HG03442 (cell line): ENCODE data around the gene SCGB1D2.

ENCODE experiments used
- ATAC-seq: cut with Tn5 transposase; IDR thresholded peaks from one replicate; pipeline ENCODE4 v1.9.1; 2021; ENCODE audit warnings: mild to moderate bottlenecking, moderate library complexity; ENCODE audit not compliant: unreplicated experiment

SCGB1D2 gene

GRCh38 chr11:62256281-62256680, 14.2 kb downstream of the SCGB1D2 start:
- ATAC-seq, result no peak

DNA sequence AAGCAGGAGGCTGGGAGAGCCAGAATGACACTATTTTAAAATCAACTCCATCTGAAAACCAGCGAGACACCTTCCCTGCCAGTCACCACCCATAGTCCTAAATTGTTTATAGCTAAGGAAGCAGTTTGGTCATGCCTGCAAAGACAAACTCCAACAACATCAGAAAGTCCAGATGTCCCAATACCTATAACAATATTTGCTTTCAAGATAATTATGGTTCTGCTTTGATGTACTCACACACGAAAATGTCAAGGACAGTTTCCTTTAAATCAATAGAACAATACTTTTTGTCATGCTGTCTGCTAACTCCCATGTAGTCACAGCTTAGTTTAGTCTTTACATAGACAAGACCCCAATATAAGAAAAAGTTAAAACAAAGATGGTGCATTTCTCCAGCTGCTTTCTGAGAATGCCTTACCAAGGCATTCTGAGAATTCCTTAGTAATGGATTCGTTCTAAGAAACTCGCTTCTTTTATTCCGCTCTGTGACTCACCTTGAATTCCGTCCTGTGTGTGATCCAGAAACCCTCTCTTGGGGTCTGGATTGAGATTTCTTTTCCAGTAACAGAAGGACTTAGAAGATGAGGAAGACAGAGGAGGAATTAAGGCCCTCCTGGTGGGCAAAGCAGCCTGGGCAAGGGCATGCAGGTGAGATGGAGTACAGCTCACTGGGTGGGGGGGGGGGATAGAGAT, 18.4 kb downstream of the SCGB1D2 start:
- ATAC-seq, result no peak

GRCh38 chr11:62264004-62264403, 22.0 kb downstream of the SCGB1D2 start:
- ATAC-seq, result no peak

GRCh38 chr11:62266558-62266957, 24.5 kb downstream of the SCGB1D2 start:
- no peak for ATAC-seq

GRCh38 chr11:62267050-62267449, 25.0 kb downstream of the SCGB1D2 start:
- ATAC-seq, result no peak

DNA sequence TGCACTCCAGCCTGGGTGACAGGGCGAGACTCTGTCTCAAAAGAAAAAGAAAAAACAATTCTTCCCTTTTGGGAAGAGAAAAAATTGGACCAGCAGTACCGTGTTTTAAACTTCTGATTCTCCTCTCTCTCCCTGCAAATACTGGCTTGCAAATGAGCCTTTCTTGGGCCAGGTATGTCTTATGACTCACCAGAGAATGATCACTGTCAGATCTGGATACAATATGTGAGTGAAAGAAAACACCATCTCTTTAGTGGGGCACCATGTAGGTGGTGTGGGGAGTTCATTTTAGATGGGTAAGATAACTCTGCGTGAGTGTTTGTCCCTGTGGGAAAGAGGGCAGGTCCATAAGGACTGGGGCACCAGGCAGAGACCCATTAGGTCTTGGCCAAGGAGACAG, 25.5 kb downstream of the SCGB1D2 start:
- ATAC-seq, result no peak

DNA sequence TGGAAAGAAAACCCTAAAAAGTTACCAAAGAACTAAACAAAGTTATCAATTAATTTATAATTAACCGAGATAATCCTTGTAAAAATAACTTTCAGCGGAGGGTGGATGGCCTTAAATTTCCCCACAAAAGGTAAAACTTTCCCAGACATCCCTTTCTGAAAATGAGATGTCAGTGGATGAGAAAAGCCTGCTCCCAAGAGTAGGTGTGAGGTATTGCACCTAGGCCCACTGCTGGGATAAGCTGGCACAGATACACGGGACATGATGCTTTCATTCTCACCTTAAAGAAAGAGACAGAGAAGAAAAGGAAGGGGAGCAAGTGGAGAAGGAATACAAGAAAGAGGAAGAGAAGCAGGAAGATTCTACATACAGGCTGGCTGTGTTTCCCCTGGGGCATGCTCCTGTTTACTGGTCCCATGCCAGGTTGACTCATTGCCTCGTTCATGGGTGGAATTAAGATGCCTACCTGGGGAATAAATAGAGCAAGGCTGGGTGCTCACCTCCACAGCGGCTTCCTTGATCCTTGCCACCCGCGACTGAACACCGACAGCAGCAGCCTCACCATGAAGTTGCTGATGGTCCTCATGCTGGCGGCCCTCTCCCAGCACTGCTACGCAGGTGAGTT, 27.7 kb downstream of the SCGB1D2 start, which contains the start of gene SCGB2A2:
SCGB2A2 (plus strand) TSS at position 505 of the 625 bp plus-strand sequence; CDS start at position 564, 59 bp downstream.
- ATAC-seq, result no peak

DNA sequence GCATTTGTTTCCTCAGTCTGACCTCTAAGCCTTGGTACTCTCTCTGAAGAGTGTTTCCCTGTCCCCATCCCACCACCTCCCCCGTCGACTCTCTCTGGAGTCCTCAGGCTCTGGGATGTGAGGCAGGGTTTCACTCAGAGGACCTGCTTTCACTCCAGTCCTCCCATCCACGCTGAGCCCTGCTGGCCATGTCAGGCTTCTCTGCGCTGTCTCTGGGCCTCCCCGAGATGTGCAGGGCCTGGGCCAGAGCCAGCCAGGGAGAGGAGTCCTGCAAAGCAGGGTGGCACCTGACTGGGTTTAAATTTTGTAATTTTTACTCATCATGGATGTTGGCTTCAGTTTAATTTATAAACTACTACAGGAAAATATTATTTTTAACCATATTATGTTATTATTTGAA, 31.2 kb downstream of the SCGB1D2 start:
- no peak for ATAC-seq

DNA sequence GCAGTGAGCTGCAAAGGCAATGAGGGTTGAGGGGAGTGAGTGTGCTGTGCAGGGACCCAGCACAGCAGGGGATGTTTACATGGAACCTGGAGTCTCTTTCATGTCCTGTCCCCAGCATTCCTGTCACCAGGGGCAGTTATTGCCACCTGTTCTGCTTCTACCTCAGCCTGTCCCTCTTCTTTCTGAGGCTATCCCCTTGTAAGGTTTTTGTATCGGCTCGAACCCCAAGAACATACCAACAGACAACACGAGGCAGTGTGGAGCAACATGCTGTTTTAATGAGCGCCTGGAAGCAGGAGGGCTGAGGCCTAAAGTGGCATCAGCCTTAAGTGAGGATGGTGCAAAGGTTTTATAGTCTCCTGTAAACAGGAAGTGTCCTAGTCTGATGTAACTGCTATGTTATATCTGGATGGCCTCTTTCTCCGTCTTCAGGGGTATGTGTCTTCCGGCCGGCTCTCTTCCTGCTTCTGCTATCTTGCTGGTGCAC, 31.8 kb downstream of the SCGB1D2 start:
- no peak for ATAC-seq

GRCh38 chr11:62280452-62280851, 38.4 kb downstream of the SCGB1D2 start:
- ATAC-seq, result no peak
